ENCODE measurements around the gene ANK3. TPM values are rescaled to one million over a fixed set of nuclear protein-coding genes. Genes with fewer than 3 reads are reported as not detected.

The ANK3 gene
- polyA plus RNA-seq, 3 donors, result not detected

DNA sequence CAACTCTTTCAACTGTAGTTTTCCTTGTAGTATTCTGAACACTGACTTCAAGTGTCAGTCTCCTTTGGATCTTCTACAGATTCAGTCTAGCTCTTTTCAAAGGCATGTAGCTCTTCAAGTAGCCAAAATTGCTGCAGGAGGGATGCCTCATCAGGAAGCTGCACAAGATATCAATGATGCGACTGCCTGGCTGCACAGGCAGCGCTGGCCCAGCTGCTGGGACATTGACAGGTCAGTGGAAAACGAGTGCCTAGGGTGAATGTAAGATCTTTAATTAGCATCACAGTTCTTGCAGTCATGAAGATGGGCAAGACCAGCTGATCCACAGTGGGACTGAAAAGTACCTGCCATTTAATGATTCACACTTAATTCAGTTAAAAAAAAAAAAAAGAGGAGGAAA lies 167.6 kb downstream of the ANK3 start:
- TF ChIP-seq, protein P1, sequence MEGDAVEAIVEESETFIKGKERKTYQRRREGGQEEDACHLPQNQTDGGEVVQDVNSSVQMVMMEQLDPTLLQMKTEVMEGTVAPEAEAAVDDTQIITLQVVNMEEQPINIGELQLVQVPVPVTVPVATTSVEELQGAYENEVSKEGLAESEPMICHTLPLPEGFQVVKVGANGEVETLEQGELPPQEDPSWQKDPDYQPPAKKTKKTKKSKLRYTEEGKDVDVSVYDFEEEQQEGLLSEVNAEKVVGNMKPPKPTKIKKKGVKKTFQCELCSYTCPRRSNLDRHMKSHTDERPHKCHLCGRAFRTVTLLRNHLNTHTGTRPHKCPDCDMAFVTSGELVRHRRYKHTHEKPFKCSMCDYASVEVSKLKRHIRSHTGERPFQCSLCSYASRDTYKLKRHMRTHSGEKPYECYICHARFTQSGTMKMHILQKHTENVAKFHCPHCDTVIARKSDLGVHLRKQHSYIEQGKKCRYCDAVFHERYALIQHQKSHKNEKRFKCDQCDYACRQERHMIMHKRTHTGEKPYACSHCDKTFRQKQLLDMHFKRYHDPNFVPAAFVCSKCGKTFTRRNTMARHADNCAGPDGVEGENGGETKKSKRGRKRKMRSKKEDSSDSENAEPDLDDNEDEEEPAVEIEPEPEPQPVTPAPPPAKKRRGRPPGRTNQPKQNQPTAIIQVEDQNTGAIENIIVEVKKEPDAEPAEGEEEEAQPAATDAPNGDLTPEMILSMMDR (IDR thresholded peaks at IDR 0.05), result no peak
- H3K9me3 Mint-ChIP-seq, result peaks cover 0 to 2% (median 0%) of the 10 kb centered on the region in 7 donors
- no peak for DNase-seq
- intact Hi-C loops (cut with micrococcal nuclease), result no loop called here
- no peaks in the 10 kb centered on the region for H3K4me1 Mint-ChIP-seq
- H3K27me3 Mint-ChIP-seq (ENCODE audit: low read depth in 3 of 3), result peaks cover 0 to 3% (median 0%) of the 10 kb centered on the region in 3 donors
- Histone ChIP-seq H3K4me2 (replicated peaks; ENCODE audit: extremely low read depth, low read length, poor library complexity, severe bottlenecking) (no peak overlapping the region), H2AFZ (ENCODE audit: insufficient read depth, low read depth, low read length, poor library complexity, severe bottlenecking) (no peak overlapping the region), H3K79me2 (ENCODE audit: insufficient read depth, low read length) (no peaks in the 10 kb centered on the region), H3K4me3 (replicated peaks in 1 of 3; ENCODE audit: low read depth in 2 of 3, low read length in 3 of 3) (no peak overlapping the region), H4K20me1 (ENCODE audit: insufficient read depth, low read length) (no peaks in the 10 kb centered on the region), H3K27me3 (ENCODE audit: control insufficient read depth in 2 of 2, insufficient read depth in 2 of 2, low read length in 2 of 2) (no peaks in the 10 kb centered on the region), H3K27ac (ENCODE audit: low read depth in 1 of 2, low read length in 2 of 2) (no peak overlapping the region), H3K9me3 (replicated peaks in 1 of 2; ENCODE audit: control insufficient read depth in 1 of 2, insufficient read depth in 1 of 2, low read length in 2 of 2) (no peaks in the 10 kb centered on the region), H3K36me3 (replicated peaks in 1 of 2; ENCODE audit: control insufficient read depth in 1 of 2, insufficient read depth in 2 of 2, low read length in 2 of 2) (no peaks in the 10 kb centered on the region), H3K9ac (ENCODE audit: insufficient read depth, low read length, poor library complexity, severe bottlenecking) (no peak overlapping the region), H3K4me1 (ENCODE audit: control insufficient read depth in 1 of 2, insufficient read depth in 2 of 2, low read length in 2 of 2) (no peaks in the 10 kb centered on the region)
- no peak overlapping the region for H3K27ac Mint-ChIP-seq
- 90% methylated on average over 2 of the region's 3 CpGs for WGBS (ENCODE audit: insufficient coverage)
- H3K4me3 Mint-ChIP-seq, result no peak overlapping the region
- H3K36me3 Mint-ChIP-seq, result no peaks in the 10 kb centered on the region

DNA sequence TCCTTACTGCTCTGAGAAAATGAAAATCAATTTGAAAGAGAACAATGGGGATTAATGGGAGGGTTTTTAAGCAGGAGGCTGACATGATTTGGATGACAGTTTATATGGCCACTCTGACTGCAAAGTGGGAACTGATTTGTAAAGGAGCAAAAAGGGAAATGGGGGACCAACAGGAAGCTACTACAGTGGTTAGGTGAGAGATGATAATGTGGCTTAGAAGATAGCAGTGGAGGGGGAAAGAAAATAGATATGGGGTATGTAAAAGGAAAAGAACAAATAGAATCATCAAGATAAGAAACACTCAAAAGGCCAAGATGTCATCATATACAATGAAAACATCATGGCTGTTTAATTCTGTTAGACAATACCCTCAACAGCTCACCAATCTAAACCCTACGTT lies 177.5 kb downstream of the ANK3 start:
- Histone ChIP-seq H3K4me2 (replicated peaks; ENCODE audit: extremely low read depth, low read length, poor library complexity, severe bottlenecking) (no peak overlapping the region), H3K4me3 (replicated peaks in 1 of 3; ENCODE audit: low read depth in 2 of 3, low read length in 3 of 3) (no peak overlapping the region), H4K20me1 (ENCODE audit: insufficient read depth, low read length) (no peaks in the 10 kb centered on the region), H3K27ac (ENCODE audit: low read depth in 1 of 2, low read length in 2 of 2) (no peak overlapping the region), H3K9ac (ENCODE audit: insufficient read depth, low read length, poor library complexity, severe bottlenecking) (no peak overlapping the region), H3K79me2 (ENCODE audit: insufficient read depth, low read length) (no peaks in the 10 kb centered on the region), H3K4me1 (ENCODE audit: control insufficient read depth in 1 of 2, insufficient read depth in 2 of 2, low read length in 2 of 2) (peaks cover 8 to 9% of the 10 kb centered on the region in 2 donors), H3K9me3 (replicated peaks in 1 of 2; ENCODE audit: control insufficient read depth in 1 of 2, insufficient read depth in 1 of 2, low read length in 2 of 2) (no peaks in the 10 kb centered on the region), H3K36me3 (replicated peaks in 1 of 2; ENCODE audit: control insufficient read depth in 1 of 2, insufficient read depth in 2 of 2, low read length in 2 of 2) (no peaks in the 10 kb centered on the region), H3K27me3 (ENCODE audit: control insufficient read depth in 2 of 2, insufficient read depth in 2 of 2, low read length in 2 of 2) (no peaks in the 10 kb centered on the region), H2AFZ (ENCODE audit: insufficient read depth, low read depth, low read length, poor library complexity, severe bottlenecking) (no peak overlapping the region)
- Mint-ChIP-seq H3K36me3 (no peaks in the 10 kb centered on the region), H3K9me3 (peaks cover 0 to 3% (median 0%) of the 10 kb centered on the region in 7 donors), H3K27me3 (ENCODE audit: low read depth in 3 of 3) (peaks cover 0 to 2% (median 0%) of the 10 kb centered on the region in 3 donors), H3K4me1 (peaks cover 6% of the 10 kb centered on the region), H3K4me3 (no peak overlapping the region), H3K27ac (no peak overlapping the region)
- WGBS (ENCODE audit: insufficient coverage), result no CpG with 5 or more reads among the region's 1 CpG
- no peak for DNase-seq
- TF ChIP-seq, protein P1 (IDR thresholded peaks at IDR 0.05), result no peak
- intact Hi-C loops (cut with micrococcal nuclease), result no loop called here

Data from CD14-positive monocyte (primary cell).